Measurements from ENCODE around the gene HEY2.

The HEY2 gene

DNA sequence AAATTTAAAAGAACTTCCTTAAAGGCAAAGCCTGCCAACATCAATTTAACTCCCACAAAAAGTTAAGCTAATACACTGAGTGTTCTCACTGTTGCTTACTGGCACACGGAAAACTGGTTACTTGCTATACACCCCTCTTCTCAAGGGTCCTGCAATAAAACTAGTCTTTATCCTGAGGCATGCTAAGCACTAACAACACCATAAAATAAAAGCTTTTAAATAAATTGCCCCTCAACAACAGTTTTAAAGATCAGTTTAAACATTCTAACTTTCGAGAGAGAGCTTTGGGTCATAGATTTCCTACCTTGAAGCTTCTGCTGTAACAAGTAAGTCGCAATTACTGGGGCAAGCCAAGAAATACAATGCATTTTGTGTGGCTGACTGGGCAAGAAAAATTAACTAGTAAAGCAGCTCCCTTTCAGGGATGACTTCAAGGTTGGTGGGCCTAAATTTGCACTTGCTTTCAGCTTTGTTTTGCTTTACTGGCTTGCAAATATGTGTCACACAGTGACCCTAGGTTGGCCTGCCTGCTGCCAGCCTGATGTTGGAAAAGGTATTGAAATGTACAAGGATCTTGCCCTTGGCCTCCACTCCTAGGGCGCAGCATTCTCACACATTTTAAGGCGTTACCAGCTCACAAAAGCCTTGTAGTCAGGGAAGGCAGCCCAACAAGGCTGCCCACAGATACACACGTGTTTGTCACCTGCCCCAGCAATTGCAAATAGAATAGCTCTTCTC, 4.0 kb upstream of the HEY2 start:
- DNase-seq: peak; percentile 6

DNA sequence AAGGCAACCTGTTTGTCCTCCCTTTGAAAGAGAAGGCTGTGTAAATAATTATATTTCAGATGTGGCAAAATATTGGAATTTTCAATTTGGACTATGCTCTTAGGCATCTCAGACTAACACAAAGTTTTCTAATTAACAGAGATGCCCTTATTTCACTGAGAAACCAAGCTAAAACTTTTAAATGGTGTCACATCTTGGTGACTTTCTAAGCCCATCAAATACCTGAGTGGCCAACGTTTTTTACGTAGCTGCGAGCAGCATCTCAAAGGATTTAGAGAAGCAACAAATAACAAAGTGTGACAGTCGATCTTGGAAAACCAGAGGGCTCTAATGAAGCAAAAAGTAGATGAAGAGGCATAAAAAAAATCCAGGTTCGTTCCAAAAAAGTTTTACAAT, 3.4 kb upstream of the HEY2 start:
- DNase-seq: no peak

DNA sequence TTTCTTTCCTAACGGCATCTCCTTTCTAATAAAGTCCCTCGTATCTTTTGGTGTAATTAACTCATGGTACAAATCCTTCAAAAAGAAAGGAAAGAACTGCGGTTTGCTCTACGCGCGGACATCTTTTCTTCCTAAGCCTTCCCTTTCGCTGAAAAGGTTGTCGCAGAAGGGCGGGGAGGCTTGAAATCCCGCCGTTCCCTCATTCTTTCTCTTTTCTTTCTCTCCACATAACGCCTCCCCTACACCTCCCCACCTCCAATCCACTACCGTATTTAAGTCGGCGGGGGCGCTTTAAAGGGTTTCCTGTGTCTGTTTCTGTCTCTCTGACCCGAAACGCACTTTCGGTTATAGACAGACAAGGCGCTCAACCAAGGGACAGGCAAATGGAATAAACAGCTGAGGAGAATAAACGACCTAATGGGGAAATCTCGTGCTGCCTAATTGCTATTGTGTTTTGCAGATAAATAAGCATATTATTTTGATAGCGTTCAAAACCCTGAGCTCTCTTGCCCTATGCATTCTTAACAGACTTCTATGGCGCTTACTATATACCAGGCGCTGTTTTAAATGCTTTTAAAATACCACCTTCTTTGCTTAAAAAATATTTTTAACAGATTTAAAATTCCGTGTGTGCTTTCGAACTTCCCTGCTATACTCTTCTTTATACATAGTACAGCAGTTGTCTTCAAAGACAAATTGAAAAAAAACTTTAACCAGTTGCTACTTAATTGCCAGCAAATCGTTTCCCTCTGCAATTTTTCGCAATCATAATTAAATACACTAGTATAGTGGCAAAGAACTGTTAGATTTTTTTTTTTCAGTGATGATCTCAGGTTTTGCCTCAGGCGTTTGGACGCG, 2.5 kb upstream of the HEY2 start:
- DNase-seq: peak; percentile 60

DNA sequence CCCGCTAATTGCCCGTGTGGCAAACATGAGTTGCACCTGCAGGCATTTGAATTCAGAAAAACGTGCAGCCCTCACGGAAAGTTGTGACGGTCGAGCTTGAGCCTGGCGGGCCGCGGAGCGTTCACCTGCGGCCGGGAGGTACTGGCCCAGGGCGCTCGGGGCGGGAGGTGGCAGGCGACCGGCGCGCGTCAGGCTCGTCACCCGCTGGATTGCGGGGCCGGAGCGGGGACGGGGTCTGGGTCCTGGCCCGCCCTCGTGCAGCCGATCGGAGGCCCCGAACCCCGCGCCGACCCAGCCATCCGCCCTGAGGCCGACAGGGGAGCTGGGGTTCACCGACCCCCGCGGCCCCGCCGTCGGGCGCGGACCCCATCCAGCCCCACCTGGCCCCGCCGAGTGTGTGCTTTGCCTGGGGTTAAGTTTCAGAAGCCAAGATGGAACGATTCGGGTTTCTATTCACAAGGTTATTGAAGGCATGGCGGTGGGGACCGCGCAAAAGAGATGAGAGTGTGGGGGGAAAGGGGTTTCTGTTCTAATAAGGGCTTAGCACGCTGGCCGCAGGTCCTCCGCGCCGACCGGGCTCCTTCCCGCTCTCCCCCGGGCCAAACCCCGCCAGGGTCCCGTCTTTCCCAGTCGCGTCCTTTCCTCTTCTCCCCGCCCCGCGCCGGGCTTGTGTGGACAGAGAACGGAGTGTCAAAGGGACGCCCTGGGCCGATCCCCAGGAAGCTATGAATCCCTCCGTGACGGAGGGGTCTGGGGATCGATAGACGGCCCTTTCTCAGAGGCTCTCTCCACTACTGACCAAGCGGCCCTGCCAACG, 1.6 kb upstream of the HEY2 start:
- DNase-seq: peak; percentile 23

DNA sequence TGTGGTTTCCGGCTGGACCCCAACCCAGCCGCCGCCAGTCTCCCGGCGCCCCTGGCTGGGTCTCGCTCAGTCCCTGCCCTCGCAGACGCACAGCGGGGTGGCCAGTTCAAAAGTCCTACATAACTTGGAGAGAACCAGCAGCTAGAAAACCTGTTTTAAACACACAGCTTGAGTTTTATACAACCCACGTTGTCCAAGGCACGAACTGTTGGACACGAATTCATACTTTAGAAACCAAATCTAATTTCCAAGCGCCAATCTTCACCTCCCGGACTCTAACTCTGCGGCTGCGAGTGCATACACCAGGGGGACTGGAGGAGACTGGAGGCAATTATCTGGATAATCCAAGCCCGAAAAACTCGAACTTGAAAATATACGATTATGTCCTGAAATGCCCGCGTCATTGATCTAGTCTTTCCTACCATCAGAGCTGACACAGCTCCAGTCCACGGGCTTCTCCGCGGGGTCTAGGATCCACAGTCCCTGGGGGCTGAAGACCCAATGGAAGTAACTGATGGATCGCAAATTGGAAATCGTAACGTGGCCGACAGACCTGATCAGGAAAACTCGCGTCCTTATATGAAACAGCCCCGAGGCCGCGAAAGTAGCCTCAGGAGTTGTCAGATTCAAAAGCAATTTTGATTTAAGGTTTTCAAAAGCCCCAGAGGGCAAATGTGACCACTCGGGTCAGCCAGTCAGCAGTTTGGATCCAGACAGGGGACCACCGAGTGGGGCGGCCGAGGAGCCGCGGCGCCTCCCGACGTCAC, 843 bp upstream of the HEY2 start:
- DNase-seq: no peak

DNA sequence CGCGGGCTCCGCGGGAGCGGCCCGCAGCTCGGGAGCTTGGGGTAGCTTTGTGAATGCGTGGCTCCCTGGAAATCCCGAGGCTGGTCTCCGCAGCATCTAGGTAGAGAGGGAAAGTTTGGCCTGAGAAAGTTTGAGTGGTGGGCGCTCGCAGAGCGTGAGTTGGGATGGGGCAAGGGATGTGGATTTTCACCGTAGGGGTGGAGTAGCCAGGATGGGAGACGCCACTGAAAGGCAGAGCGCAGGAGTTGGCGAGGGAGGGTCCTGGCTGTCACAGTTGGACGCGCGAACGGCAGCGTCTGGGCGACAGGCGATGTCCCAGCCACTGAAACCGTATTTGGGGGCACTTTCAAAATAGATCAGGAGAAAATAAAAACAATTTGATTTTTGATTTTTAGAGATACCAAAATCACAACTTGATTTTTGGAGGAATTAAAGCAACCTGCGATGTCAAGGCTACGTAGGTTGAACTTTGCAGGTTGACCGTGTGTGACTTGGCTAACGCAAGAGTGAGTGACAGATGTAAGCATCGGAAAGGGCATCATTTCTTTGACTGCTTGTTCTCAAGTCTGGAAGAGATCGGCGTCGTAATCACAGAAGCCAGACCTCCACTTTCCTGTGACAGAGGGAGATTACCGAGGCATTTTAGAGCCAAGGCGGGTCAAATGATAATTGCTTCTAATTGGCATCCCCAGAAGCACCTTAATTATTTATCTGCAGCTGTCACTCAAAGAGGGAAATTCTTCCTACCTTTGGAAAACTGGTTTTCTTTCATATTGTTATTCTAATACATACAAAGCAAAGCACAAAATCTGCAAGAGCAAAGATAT, 646 bp downstream of the HEY2 start:
- no peak for DNase-seq

DNA sequence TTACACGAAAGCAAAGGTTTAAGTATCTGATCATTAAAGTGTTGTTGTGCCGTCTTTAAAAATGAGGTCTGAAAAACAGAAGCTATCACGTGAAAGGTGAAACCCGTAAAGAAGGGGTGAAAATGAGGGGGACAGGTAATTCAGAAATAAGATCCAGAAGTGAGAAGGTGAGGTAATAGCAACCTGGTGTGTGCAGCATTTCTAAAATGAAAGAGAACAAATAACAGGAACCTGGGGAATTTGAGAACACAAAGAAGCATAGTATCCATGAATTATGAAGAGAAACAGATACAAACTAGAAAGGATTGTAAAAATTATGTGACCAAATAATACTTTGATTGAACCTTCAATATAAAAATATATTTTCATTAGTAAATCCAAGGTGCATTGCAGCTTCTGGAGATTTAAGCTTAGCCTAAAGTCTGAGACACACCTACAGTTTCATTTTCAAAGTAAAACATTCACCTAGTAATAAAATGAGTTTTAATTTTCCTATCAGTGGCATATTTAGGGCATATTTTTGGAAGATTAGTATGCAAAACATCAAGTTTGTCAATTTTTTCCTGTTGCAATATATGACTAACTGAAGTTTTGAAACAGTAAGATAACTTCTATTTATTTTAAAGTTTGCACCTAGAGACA, 1.4 kb downstream of the HEY2 start:
- no peak for DNase-seq

DNA sequence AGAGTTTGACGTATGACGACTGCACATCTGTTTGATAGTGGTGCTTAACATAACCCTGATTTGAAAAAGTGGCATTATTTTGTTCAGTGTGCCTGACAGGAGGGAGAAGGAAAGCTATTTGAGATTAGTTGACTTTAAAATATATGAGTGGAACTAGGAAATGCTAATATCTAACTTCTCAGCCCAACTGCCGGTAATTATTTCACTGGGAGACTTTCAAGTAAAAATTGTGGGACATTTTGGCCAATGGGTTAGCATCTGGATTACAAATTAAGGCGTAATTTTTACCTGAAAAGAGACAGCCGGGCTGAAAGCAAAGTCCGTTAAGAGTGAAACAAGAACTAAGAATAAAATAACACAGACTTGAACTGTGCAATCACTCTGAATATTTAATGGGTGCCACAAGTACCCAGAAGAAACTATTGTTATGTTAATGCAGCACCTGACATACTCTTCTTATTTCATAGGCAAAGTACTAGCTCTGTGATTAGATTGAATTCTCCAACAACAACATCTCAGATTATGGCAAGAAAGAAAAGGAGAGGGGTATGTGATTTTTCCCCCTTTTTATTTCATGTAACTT, 2.0 kb downstream of the HEY2 start:
- no peak for DNase-seq

DNA sequence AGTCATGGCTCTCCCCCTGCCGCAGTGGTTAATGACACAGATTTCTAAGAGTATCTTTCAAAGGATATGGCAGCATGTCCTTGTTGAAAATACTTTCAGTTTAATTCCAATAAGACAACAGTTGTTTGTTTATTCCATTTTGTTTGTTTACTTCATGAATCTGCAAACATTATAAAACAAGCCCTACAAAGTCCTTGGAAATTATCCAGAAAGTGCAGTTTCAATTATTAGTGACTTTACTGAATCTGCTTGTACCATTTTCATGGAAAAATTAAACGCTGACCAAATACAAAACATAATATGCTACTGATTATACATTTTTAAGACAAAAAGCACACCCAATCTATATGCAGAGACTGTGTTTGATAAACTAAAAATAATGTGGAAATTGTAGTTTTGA, 3.3 kb downstream of the HEY2 start:
- no peak for DNase-seq

DNA sequence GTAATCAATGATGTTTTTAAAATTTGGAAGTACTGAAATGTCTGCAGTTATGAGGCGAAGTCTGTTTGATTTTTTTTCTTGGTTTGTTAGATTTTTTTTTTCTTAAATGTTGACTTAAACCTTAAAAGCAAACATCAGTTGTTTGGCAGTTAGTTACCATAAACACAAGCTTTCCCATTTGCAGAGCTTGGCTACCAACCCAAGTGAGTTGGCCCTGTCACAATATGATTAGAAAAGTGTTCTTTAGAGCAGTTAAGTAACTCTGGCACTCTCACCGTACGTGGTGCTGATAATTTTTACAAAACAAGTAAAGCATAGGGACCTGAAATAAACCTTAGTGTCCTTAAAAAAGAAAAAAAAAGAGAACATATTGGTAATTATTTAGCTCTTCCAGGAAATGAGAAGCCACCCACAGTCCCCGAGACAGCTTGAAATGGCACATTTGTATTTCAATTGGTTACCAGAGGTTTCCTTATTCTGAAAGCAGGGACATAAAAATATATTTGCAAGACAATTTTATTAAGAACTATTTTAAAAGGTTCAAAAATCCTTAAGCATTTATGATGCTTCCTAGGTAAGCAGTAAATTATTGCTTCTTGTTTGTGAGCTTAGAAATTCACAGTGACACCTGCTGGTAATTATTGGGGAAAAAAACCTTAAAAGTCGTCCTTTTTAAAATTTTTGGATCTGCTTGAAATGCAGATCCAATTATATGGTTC, 3.9 kb downstream of the HEY2 start:
- DNase-seq: peak; percentile 33

DNA sequence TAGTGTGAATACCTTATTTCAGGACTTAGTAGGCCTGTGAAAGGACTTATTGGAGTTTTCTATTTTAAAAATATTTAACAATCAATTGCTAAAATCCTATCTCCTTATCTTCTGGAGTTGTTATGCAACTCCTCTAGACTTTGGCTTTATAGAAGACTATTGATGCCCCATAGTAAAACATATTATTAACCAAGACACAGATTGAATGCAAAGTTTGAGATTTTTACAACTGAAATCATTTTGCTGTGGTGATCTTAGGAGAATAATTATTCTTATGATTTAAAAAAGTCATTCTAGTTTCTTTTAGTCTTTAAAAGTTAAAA, 4.5 kb downstream of the HEY2 start:
- no peak for DNase-seq

DNA sequence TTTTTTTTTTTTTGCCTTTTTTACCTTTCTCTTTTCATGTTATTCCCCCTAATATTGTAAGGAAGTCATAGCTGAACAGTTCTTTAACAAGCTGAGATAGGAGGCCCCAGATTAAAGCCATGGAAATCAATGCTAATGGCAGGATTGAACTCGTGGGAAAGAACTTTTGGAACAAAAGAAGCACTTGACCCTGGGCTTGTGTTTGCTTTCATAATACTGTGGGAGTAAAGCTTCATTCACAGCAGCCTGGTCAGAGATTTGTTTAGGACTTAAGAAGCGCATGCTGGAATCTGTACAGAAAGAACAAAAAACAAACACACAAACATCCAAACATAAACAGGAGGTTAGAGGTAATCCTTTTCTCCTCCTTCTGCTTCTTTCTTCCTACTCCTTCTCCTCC, 5.1 kb downstream of the HEY2 start:
- DNase-seq: no peak

DNA sequence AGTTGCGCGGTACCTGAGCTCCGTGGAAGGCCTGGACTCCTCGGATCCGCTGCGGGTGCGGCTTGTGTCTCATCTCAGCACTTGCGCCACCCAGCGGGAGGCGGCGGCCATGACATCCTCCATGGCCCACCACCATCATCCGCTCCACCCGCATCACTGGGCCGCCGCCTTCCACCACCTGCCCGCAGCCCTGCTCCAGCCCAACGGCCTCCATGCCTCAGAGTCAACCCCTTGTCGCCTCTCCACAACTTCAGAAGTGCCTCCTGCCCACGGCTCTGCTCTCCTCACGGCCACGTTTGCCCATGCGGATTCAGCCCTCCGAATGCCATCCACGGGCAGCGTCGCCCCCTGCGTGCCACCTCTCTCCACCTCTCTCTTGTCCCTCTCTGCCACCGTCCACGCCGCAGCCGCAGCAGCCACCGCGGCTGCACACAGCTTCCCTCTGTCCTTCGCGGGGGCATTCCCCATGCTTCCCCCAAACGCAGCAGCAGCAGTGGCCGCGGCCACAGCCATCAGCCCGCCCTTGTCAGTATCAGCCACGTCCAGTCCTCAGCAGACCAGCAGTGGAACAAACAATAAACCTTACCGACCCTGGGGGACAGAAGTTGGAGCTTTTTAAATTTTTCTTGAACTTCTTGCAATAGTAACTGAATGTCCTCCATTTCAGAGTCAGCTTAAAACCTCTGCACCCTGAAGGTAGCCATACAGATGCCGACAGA, 9.9 kb downstream of the HEY2 start:
- no peak for DNase-seq

DNA sequence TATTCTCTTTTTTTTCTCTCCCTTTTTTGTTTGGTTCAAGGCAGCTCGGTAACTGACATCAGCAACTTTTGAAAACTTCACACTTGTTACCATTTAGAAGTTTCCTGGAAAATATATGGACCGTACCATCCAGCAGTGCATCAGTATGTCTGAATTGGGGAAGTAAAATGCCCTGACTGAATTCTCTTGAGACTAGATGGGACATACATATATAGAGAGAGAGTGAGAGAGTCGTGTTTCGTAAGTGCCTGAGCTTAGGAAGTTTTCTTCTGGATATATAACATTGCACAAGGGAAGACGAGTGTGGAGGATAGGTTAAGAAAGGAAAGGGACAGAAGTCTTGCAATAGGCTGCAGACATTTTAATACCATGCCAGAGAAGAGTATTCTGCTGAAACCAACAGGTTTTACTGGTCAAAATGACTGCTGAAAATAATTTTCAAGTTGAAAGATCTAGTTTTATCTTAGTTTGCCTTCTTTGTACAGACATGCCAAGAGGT, 10.6 kb downstream of the HEY2 start:
- no peak for DNase-seq

DNA sequence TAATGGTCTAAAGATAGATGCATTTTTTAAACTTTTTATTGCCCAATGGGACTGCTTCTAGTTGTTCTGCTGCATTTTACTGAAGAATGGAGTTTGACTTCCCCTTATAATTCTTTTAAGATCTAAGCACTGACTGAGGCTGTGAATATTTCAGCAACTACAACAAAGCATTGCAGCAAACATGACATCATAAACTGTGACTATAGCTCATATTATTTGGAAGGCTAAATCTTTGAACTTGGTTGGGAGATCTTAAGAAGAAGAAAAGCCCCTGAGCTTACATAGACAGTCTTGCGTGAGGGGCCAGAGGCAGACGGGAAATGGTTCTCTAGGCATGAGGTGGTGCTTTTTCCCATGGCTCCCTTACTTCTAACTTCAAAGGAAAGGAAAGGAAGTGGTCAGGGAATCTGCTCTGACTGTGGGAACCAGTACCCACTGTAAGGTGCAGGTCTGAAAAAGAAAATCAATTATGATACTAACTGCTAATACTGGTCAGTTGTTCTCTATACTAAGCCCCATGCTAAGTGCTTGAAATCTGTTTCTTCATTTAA, 14.8 kb downstream of the HEY2 start:
- DNase-seq: no peak

DNA sequence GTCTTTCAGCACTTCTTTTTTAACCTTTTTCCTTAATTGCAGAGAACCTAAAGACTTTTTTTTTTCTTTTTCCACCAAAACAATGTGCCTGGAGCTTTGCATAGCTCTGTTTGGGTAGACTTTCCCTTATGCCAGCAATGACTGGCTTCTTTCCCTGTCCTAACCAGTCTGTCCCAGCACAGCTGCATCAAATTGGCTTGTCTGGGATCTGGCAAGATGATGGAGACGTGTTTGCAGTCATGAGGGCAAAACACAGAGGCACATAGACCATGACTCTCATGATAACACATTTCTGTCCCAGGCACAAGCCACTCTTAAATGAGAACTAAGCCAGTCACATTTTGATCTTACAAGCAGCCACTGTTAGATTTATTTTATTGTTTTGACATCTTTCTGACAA, 16.5 kb downstream of the HEY2 start:
- no peak for DNase-seq

DNA sequence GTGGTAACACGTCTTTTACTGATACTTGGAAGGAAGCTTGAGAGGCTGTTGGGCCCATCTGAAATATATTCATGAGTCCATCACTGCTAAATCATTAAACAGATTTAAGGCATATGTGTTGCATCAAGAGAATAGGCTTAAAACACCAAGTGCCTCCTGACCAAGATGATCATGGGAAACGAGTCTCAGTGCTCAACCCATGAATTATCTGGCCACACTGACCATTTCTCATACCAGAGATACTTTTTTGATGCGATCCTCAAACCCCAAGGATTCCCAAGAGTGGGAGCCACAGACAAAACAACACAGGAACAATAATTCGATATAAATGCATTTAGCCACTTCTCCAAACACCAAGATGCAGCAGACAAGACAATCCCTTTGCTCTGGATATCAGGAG, 17.2 kb downstream of the HEY2 start:
- no peak for DNase-seq

DNA sequence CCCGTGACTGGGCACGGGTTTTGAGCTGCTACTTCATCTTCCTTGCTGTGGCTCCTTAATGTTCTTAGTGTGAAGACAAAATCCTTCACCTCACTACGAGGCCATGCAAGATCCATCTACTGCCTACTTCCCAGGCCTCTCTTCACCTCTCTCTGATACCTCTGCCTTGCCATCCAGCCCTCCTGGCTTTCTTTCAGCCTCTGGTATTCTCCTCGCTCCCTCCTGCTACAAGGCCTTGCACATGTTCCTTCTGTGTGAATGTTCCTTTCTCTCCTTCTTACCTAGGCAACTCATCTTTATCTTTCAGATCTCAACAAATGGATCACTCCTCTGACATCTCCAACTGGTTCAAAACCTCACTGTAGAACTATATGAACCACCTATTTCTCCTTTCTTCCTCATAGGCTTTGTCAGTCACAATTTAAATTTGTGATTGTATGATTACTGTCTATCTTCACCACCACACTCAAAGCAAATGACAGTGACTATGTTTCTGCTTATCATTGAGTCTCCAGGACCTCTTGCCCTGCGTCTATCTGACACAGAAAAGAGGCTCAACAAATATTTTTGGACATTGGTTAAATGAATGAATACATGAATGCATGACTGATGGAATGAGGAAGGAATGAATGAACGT, 19.8 kb downstream of the HEY2 start:
- DNase-seq: no peak
